ENCODE results near the gene ZBTB18.

ZBTB18 gene

DNA sequence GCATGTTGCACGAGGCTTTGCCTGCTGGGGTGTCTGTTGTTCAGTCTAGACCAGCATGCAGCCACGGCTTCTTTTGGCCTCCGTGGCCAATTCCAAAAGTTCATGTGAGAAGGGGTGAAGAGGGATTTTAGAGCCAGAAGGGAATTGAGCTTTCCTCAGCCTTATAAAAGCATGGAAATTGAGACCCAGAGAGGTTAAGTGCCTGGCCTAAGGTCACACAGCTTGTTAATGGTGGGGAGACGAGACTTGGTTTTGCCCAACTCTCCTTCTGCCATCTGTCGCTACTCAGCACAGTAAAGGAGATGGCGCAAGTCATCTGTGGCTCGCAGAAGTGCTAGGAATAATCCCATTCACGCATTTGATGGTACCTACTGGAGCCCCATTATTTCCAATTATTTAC, 25.7 kb downstream of the ZBTB18 start:
- H3K4me3 ChIP-seq (ENCODE audit: low read depth, low read length): no peak overlapping the region
- no CpG with 5 or more reads among the region's 8 CpGs for WGBS (ENCODE audit: extremely low coverage, insufficient coverage, insufficient read length)
- H2BK120ac ChIP-seq (ENCODE audit: insufficient read depth, low read length, poor library complexity): no peak overlapping the region
- no peak overlapping the region for H3K9ac ChIP-seq (ENCODE audit: low read length)
- H2BK12ac ChIP-seq (ENCODE audit: low read length): no peak overlapping the region
- H3K4me2 ChIP-seq (ENCODE audit: low read length): no peak overlapping the region
- no peaks in the 10 kb centered on the region for H3K27me3 ChIP-seq (ENCODE audit: insufficient read depth, low read length)
- no peaks in the 10 kb centered on the region for H3K79me1 ChIP-seq (ENCODE audit: low read length)
- H3K36me3 ChIP-seq (ENCODE audit: control insufficient read depth in 1 of 2, insufficient read depth in 2 of 2, low read length in 2 of 2): no peaks in the 10 kb centered on the region
- no peak overlapping the region for H4K8ac ChIP-seq (ENCODE audit: low read depth, low read length)
- no peak for DNase-seq
- H3K9me3 ChIP-seq (ENCODE audit: insufficient read depth, low read depth, low read length): no peaks in the 10 kb centered on the region
- H3K4ac ChIP-seq (ENCODE audit: low read depth, low read length): no peak overlapping the region
- no peaks in the 10 kb centered on the region for H3K4me1 ChIP-seq (ENCODE audit: control insufficient read depth in 1 of 2, insufficient read depth in 2 of 2, low read length in 2 of 2)
- no peak overlapping the region for H2BK5ac ChIP-seq (ENCODE audit: low read depth, low read length, poor library complexity)
- H3K23ac ChIP-seq (ENCODE audit: low read length): no peak overlapping the region
- H2AFZ ChIP-seq (ENCODE audit: insufficient read depth, low read length, poor library complexity): no peak overlapping the region
- no peak overlapping the region for H4K12ac ChIP-seq (ENCODE audit: low read depth, low read length)
- no peak overlapping the region for H3K27ac ChIP-seq (ENCODE audit: low read depth, low read length)
- H4K91ac ChIP-seq (ENCODE audit: low read depth, low read length): no peak overlapping the region
- H3K18ac ChIP-seq (ENCODE audit: low read length): no peak overlapping the region
- H3K14ac ChIP-seq (ENCODE audit: low read length): no peak overlapping the region
- H3K79me2 ChIP-seq (ENCODE audit: control insufficient read depth, insufficient read depth, low read length, poor library complexity): no peaks in the 10 kb centered on the region
- H2AK5ac ChIP-seq (ENCODE audit: low read length): no peak overlapping the region

DNA sequence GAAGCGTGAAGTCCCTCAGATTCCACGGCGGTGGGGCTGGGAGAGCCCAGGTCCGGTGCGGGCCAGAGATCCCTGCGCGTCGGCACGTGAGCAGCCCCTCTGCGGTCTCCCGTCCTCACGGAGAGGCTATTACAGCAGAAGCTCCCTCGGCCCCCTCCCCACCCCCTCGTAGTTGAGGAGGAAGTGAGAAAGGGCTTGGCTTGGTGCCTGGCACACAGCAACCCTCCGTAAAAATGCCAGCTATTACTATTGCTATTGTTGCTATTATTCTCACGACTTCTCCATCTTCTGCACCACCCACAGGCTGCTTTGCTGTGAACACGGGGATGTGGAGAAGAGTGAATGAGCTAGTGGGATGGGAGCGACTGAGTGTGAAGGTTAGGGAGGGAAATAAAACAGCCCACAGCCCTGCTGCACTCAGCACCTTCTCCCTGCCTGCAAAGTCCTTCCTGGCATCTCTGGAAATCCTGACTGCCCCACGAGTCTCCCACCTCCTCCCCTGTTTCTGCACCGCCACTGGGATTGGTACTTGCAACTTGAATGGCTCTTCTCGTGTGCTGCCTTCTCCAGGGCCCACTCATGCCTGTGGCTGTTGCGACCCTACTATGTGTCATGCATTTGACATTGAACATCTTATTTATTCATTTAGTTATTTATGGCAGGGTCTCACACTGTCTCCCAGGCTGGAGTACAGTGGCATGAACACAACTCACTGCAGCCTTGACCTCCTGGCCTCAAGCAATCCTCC, 26.6 kb downstream of the ZBTB18 start:
- H3K4me2 ChIP-seq (ENCODE audit: low read length): no peak overlapping the region
- no peak overlapping the region for H3K4ac ChIP-seq (ENCODE audit: low read depth, low read length)
- H3K9ac ChIP-seq (ENCODE audit: low read length): no peak overlapping the region
- no peak overlapping the region for H4K12ac ChIP-seq (ENCODE audit: low read depth, low read length)
- no peak overlapping the region for H4K91ac ChIP-seq (ENCODE audit: low read depth, low read length)
- H3K4me1 ChIP-seq (ENCODE audit: control insufficient read depth in 1 of 2, insufficient read depth in 2 of 2, low read length in 2 of 2): no peaks in the 10 kb centered on the region
- DNase-seq: no peak
- H2BK12ac ChIP-seq (ENCODE audit: low read length): no peak overlapping the region
- H3K18ac ChIP-seq (ENCODE audit: low read length): no peak overlapping the region
- H3K27ac ChIP-seq (ENCODE audit: low read depth, low read length): no peak overlapping the region
- no peak overlapping the region for H2BK120ac ChIP-seq (ENCODE audit: insufficient read depth, low read length, poor library complexity)
- H2BK5ac ChIP-seq (ENCODE audit: low read depth, low read length, poor library complexity): no peak overlapping the region
- H2AK5ac ChIP-seq (ENCODE audit: low read length): no peak overlapping the region
- no peak overlapping the region for H3K23ac ChIP-seq (ENCODE audit: low read length)
- no peak overlapping the region for H3K4me3 ChIP-seq (ENCODE audit: low read depth, low read length)
- no peaks in the 10 kb centered on the region for H3K27me3 ChIP-seq (ENCODE audit: insufficient read depth, low read length)
- no peaks in the 10 kb centered on the region for H3K79me2 ChIP-seq (ENCODE audit: control insufficient read depth, insufficient read depth, low read length, poor library complexity)
- H4K8ac ChIP-seq (ENCODE audit: low read depth, low read length): no peak overlapping the region
- H3K36me3 ChIP-seq (ENCODE audit: control insufficient read depth in 1 of 2, insufficient read depth in 2 of 2, low read length in 2 of 2): no peaks in the 10 kb centered on the region
- WGBS (ENCODE audit: extremely low coverage, insufficient coverage, insufficient read length): no CpG with 5 or more reads among the region's 22 CpGs
- no peak overlapping the region for H2AFZ ChIP-seq (ENCODE audit: insufficient read depth, low read length, poor library complexity)
- H3K14ac ChIP-seq (ENCODE audit: low read length): no peak overlapping the region
- no peaks in the 10 kb centered on the region for H3K79me1 ChIP-seq (ENCODE audit: low read length)
- no peaks in the 10 kb centered on the region for H3K9me3 ChIP-seq (ENCODE audit: insufficient read depth, low read depth, low read length)

DNA sequence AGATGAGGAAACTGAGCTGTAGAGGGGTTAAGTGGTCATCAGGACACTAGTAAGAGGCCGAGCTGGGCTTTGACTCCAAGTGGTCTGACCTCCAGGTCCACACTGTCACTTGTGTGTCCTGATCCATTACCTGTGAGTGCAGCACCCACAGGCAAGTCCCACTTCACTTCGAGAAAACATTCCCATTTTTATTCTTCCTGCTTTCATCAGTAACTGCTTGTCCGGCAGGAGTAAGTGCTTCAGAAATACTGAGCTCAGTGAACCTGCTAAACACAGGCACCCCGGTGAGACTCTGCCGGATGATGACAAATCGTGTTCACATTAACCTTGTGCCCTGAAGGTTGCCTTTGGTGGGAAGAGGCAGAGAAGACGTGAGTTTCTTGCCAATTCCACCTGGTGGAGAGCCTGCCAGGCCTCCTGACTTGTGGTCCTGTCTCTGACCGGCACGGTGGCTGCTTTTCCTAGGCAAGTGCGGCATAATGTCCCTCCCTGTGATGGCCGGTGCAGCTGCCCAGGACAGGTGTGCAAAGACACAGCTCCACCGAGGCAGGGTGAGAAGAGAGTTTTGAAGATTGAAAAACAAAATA, 29.4 kb downstream of the ZBTB18 start:
- no peak overlapping the region for H3K23ac ChIP-seq (ENCODE audit: low read length)
- H3K9ac ChIP-seq (ENCODE audit: low read length): no peak overlapping the region
- no peaks in the 10 kb centered on the region for H3K9me3 ChIP-seq (ENCODE audit: insufficient read depth, low read depth, low read length)
- H3K14ac ChIP-seq (ENCODE audit: low read length): no peak overlapping the region
- no peak overlapping the region for H4K12ac ChIP-seq (ENCODE audit: low read depth, low read length)
- no peak overlapping the region for H3K4me3 ChIP-seq (ENCODE audit: low read depth, low read length)
- H3K36me3 ChIP-seq (ENCODE audit: control insufficient read depth in 1 of 2, insufficient read depth in 2 of 2, low read length in 2 of 2): no peaks in the 10 kb centered on the region
- no peak overlapping the region for H3K4me2 ChIP-seq (ENCODE audit: low read length)
- no peak overlapping the region for H3K18ac ChIP-seq (ENCODE audit: low read length)
- no peak overlapping the region for H2BK5ac ChIP-seq (ENCODE audit: low read depth, low read length, poor library complexity)
- H3K79me2 ChIP-seq (ENCODE audit: control insufficient read depth, insufficient read depth, low read length, poor library complexity): no peaks in the 10 kb centered on the region
- H3K27me3 ChIP-seq (ENCODE audit: insufficient read depth, low read length): no peaks in the 10 kb centered on the region
- no peak for DNase-seq
- no peak overlapping the region for H2BK12ac ChIP-seq (ENCODE audit: low read length)
- no peaks in the 10 kb centered on the region for H3K4me1 ChIP-seq (ENCODE audit: control insufficient read depth in 1 of 2, insufficient read depth in 2 of 2, low read length in 2 of 2)
- H4K91ac ChIP-seq (ENCODE audit: low read depth, low read length): no peak overlapping the region
- H3K79me1 ChIP-seq (ENCODE audit: low read length): no peaks in the 10 kb centered on the region
- H2AK5ac ChIP-seq (ENCODE audit: low read length): no peak overlapping the region
- no peak overlapping the region for H4K8ac ChIP-seq (ENCODE audit: low read depth, low read length)
- no peak overlapping the region for H2BK120ac ChIP-seq (ENCODE audit: insufficient read depth, low read length, poor library complexity)
- H3K27ac ChIP-seq (ENCODE audit: low read depth, low read length): no peak overlapping the region
- H2AFZ ChIP-seq (ENCODE audit: insufficient read depth, low read length, poor library complexity): no peak overlapping the region
- no CpG with 5 or more reads among the region's 12 CpGs for WGBS (ENCODE audit: extremely low coverage, insufficient coverage, insufficient read length)
- H3K4ac ChIP-seq (ENCODE audit: low read depth, low read length): no peak overlapping the region

GRCh38 chr1:244082969-244083368, 31.9 kb downstream of the ZBTB18 start:
- Histone ChIP-seq H3K79me1 (ENCODE audit: low read length) (no peaks in the 10 kb centered on the region), H3K4me1 (ENCODE audit: control insufficient read depth in 1 of 2, insufficient read depth in 2 of 2, low read length in 2 of 2) (no peaks in the 10 kb centered on the region), H4K91ac (ENCODE audit: low read depth, low read length) (no peak overlapping the region), H2BK5ac (ENCODE audit: low read depth, low read length, poor library complexity) (no peak overlapping the region), H2AFZ (ENCODE audit: insufficient read depth, low read length, poor library complexity) (no peak overlapping the region), H2AK5ac (ENCODE audit: low read length) (no peak overlapping the region), H3K9me3 (ENCODE audit: insufficient read depth, low read depth, low read length) (no peaks in the 10 kb centered on the region), H3K23ac (ENCODE audit: low read length) (no peak overlapping the region), H3K27me3 (ENCODE audit: insufficient read depth, low read length) (no peaks in the 10 kb centered on the region), H2BK12ac (ENCODE audit: low read length) (no peak overlapping the region), H3K4me2 (ENCODE audit: low read length) (no peak overlapping the region), H3K9ac (ENCODE audit: low read length) (no peak overlapping the region), H4K8ac (ENCODE audit: low read depth, low read length) (no peak overlapping the region), H4K12ac (ENCODE audit: low read depth, low read length) (no peak overlapping the region), H3K79me2 (ENCODE audit: control insufficient read depth, insufficient read depth, low read length, poor library complexity) (no peaks in the 10 kb centered on the region), H3K14ac (ENCODE audit: low read length) (no peak overlapping the region), H2BK120ac (ENCODE audit: insufficient read depth, low read length, poor library complexity) (no peak overlapping the region), H3K4ac (ENCODE audit: low read depth, low read length) (no peak overlapping the region), H3K27ac (ENCODE audit: low read depth, low read length) (no peak overlapping the region), H3K36me3 (ENCODE audit: control insufficient read depth in 1 of 2, insufficient read depth in 2 of 2, low read length in 2 of 2) (no peaks in the 10 kb centered on the region), H3K18ac (ENCODE audit: low read length) (no peak overlapping the region), H3K4me3 (ENCODE audit: low read depth, low read length) (no peak overlapping the region)
- no CpG with 5 or more reads among the region's 3 CpGs for WGBS (ENCODE audit: extremely low coverage, insufficient coverage, insufficient read length)
- no peak for DNase-seq

All from trophoblast cell (in vitro differentiated cells and primary cell).